H9 (cell line): ENCODE measurements around the gene TMEM235. TPM values are rescaled to one million over a fixed set of nuclear protein-coding genes. Genes with fewer than 3 reads are reported as not detected.
A peak's percentile ranks its signal among the peaks of the same experiment; 100 is the strongest.

ENCODE experiments used
- DNase-seq: peaks from one replicate; pipeline ENCODE4 v3.0.0-alpha.2; 2017
- H2AFZ ChIP-seq: one replicate; pipeline ENCODE4 v1.6.1; 2013; ENCODE audit warnings: mild to moderate bottlenecking, low read length, control low read depth, moderate library complexity
- H2AK5ac ChIP-seq: 2 replicates; pipeline ENCODE4 v1.6.1; 2013; ENCODE audit warnings: low read length, control low read depth, mixed read lengths; ENCODE audit not compliant: insufficient read length
- H2BK120ac ChIP-seq: one replicate; pipeline ENCODE4 v1.6.1; 2013; ENCODE audit warnings: low read depth, mild to moderate bottlenecking, low read length, control low read depth, inconsistent platforms; ENCODE audit not compliant: poor library complexity, severe bottlenecking
- H2BK12ac ChIP-seq: 2 replicates; pipeline ENCODE4 v1.6.1; 2013; ENCODE audit warnings: low read length, control low read depth, mixed read lengths, low read depth; ENCODE audit not compliant: insufficient read length
- H2BK15ac ChIP-seq: 2 replicates; pipeline ENCODE4 v1.6.1; 2013; ENCODE audit warnings: low read depth, low read length, control low read depth
- H2BK20ac ChIP-seq: one replicate; pipeline ENCODE4 v1.6.1; 2013; ENCODE audit warnings: low read depth, mild to moderate bottlenecking, low read length, control low read depth, inconsistent platforms; ENCODE audit not compliant: poor library complexity, severe bottlenecking
- H2BK5ac ChIP-seq: 2 replicates; pipeline ENCODE4 v1.6.1; 2013; ENCODE audit warnings: low read length, control low read depth, mixed read lengths; ENCODE audit not compliant: insufficient read length
- H3K14ac ChIP-seq: 2 replicates; pipeline ENCODE4 v1.6.1; 2013; ENCODE audit warnings: low read length, control low read depth; ENCODE audit not compliant: insufficient read depth
- H3K18ac ChIP-seq: 2 replicates; pipeline ENCODE4 v1.6.1; 2013; ENCODE audit warnings: low read depth, mild to moderate bottlenecking, mixed read lengths, low read length, control low read depth; ENCODE audit not compliant: insufficient read length
- H3K23ac ChIP-seq: 2 replicates; pipeline ENCODE4 v1.6.1; 2013; ENCODE audit warnings: low read length, control low read depth, mixed read lengths, low read depth; ENCODE audit not compliant: insufficient read length
- H3K23me2 ChIP-seq: 2 replicates; pipeline ENCODE4 v1.6.1; 2013; ENCODE audit warnings: low read depth, mild to moderate bottlenecking, mixed read lengths, low read length, control low read depth; ENCODE audit not compliant: insufficient read length, poor library complexity, severe bottlenecking
- H3K27ac ChIP-seq: 2 replicates; pipeline ENCODE4 v1.5.1; 2013; ENCODE audit warnings: low read length, control low read depth, mixed read lengths, low read depth; ENCODE audit not compliant: insufficient read length
- H3K27me3 ChIP-seq: 2 replicates; pipeline ENCODE4 v1.6.1; 2013; ENCODE audit warnings: low read length, control low read depth, inconsistent platforms; ENCODE audit not compliant: insufficient read depth
- H3K4ac ChIP-seq: 2 replicates; pipeline ENCODE4 v1.6.1; 2013; ENCODE audit warnings: low read depth, mild to moderate bottlenecking, control low read depth, inconsistent platforms, low read length, moderate library complexity
- H3K4me1 ChIP-seq: 2 replicates; pipeline ENCODE4 v1.6.1; 2013; ENCODE audit warnings: low read length, control low read depth, inconsistent platforms; ENCODE audit not compliant: insufficient read depth
- H3K4me2 ChIP-seq: 2 replicates; pipeline ENCODE4 v1.6.1; 2013; ENCODE audit warnings: low read length, control low read depth, mixed read lengths; ENCODE audit not compliant: insufficient read length, insufficient read depth
- H3K56ac ChIP-seq: 2 replicates; pipeline ENCODE4 v1.6.1; 2013; ENCODE audit warnings: low read depth, mild to moderate bottlenecking, mixed read lengths, low read length, control low read depth; ENCODE audit not compliant: insufficient read length
- H3K79me1 ChIP-seq: 2 replicates; pipeline ENCODE4 v1.6.1; 2013; ENCODE audit warnings: low read depth, mild to moderate bottlenecking, moderate library complexity, low read length, control low read depth, inconsistent platforms; ENCODE audit not compliant: insufficient read depth, poor library complexity, severe bottlenecking
- H3K79me2 ChIP-seq: 2 replicates; pipeline ENCODE4 v1.6.1; 2013; ENCODE audit warnings: low read length, control low read depth, inconsistent platforms; ENCODE audit not compliant: insufficient read depth
- H3K9ac ChIP-seq: 2 replicates; pipeline ENCODE4 v1.6.1; 2013; ENCODE audit warnings: low read length, control low read depth, mixed read lengths; ENCODE audit not compliant: insufficient read length; ENCODE audit errors: extremely low read depth
- H3K9me3 ChIP-seq: one replicate; pipeline ENCODE4 v1.6.1; 2013; ENCODE audit warnings: low read depth, low read length, inconsistent platforms; ENCODE audit not compliant: control insufficient read depth
- H3T11ph ChIP-seq: one replicate; pipeline ENCODE4 v1.6.1; 2013; ENCODE audit warnings: mild to moderate bottlenecking, low read length, control low read depth, inconsistent platforms
- H4K20me1 ChIP-seq: one replicate; pipeline ENCODE4 v1.6.1; 2013; ENCODE audit not compliant: control insufficient read depth, insufficient read length, insufficient read depth
- H4K5ac ChIP-seq: 2 replicates; pipeline ENCODE4 v1.6.1; 2013; ENCODE audit warnings: low read depth, mild to moderate bottlenecking, mixed read lengths, low read length, control low read depth; ENCODE audit not compliant: insufficient read length
- H4K8ac ChIP-seq: replicated peaks from 2 replicates; pipeline ENCODE4 v1.6.1; 2013; ENCODE audit warnings: low read length, control low read depth, mixed read lengths, low read depth; ENCODE audit not compliant: insufficient read length
- H4K91ac ChIP-seq: 2 replicates; pipeline ENCODE4 v1.6.1; 2013; ENCODE audit warnings: low read depth, mild to moderate bottlenecking, moderate library complexity, mixed read lengths, low read length, control low read depth; ENCODE audit not compliant: insufficient read length
- H3K27ac Mint-ChIP-seq, 3 experiments: 2 replicates in 2 of 3; 3 replicates in 1 of 3; pipeline ENCODE4 v1.8.0; 2020 to 2021; ENCODE audit warnings: mixed read lengths in 3 of 3, mild to moderate bottlenecking in 1 of 3, moderate library complexity in 1 of 3
- H3K27me3 Mint-ChIP-seq: 2 replicates; pipeline ENCODE4 v1.8.0; 2021; ENCODE audit warnings: low read depth, mild to moderate bottlenecking, moderate library complexity, mixed read lengths
- H3K36me3 Mint-ChIP-seq, 3 experiments: 2 replicates in 2 of 3; 3 replicates in 1 of 3; pipeline ENCODE4 v1.8.0; 2020 to 2021; ENCODE audit warnings: low read depth in 3 of 3, mixed read lengths in 3 of 3; ENCODE audit not compliant: insufficient read depth in 1 of 3
- H3K4me1 Mint-ChIP-seq, 2 experiments: 2 replicates each; pipeline ENCODE4 v1.8.0; 2020; ENCODE audit warnings: mixed read lengths in 2 of 2
- H3K4me3 Mint-ChIP-seq, 2 experiments: 2 replicates in 1 of 2; 3 replicates in 1 of 2; pipeline ENCODE4 v1.8.0; 2020 to 2021; ENCODE audit warnings: mild to moderate bottlenecking in 2 of 2, mixed read lengths in 2 of 2, moderate library complexity in 1 of 2
- H3K9me3 Mint-ChIP-seq, 2 experiments: 2 replicates in 1 of 2; 3 replicates in 1 of 2; pipeline ENCODE4 v1.8.0; 2020; ENCODE audit warnings: mild to moderate bottlenecking in 2 of 2, mixed read lengths in 2 of 2, moderate library complexity in 1 of 2
- CTCF ChIP-seq: fragments of 200-600 bp; sonication (generic); conservative IDR thresholded peaks from 3 replicates; pipeline ENCODE4 v1.8.0; 2021; ENCODE audit warnings: antibody characterized with exemption, mild to moderate bottlenecking
- WGBS: extraction: QIAGEN DNeasy Blood & Tissue Kit; methylation state at CpG from one replicate; pipeline ENCODE4 v1.1.7; 2013; ENCODE audit warnings: missing lambda C conversion rate, low lambda C conversion rate, mixed read lengths; ENCODE audit not compliant: insufficient read length; ENCODE audit errors: extremely low coverage; 5-methylcytosine and 5-hydroxymethylcytosine counted together
- total RNA-seq: library from RNA; stranded (reverse); gene quantifications from 2 replicates; pipeline ENCODE4 v1.2.1, GENCODE V29; 2021

The TMEM235 gene
- total RNA-seq, 1 experiment from 2014 or later = 0.28 TPM

GRCh38 chr17:78255953-78256706, 24.7 kb downstream of the TMEM235 start:
- DNase-seq = no peak
- H2AK5ac ChIP-seq = no peak overlapping the region
- peaks cover 1% of the 10 kb centered on the region; the same call in 1 of the 2 replicates for H3K27me3 Mint-ChIP-seq
- H3K4me3 Mint-ChIP-seq = peak overlapping the region in 1 of 2 experiments; percentile 26; a peak in 1 of 5 replicates
- no peak overlapping the region for H2BK12ac ChIP-seq
- H3K23ac ChIP-seq = no peak overlapping the region
- H2BK20ac ChIP-seq = no peak overlapping the region
- no peaks in the 10 kb centered on the region for H3K36me3 Mint-ChIP-seq
- H2BK120ac ChIP-seq = no peak overlapping the region
- H3K14ac ChIP-seq = no peak overlapping the region
- no peak overlapping the region for H4K91ac ChIP-seq
- no peak overlapping the region for H2BK15ac ChIP-seq
- no CpG with 5 or more reads among the region's 14 CpGs for WGBS
- no peak overlapping the region for H2BK5ac ChIP-seq
- H3K79me1 ChIP-seq = no peaks in the 10 kb centered on the region
- H3K4me2 ChIP-seq = no peak overlapping the region
- H3K4me1 ChIP-seq = peaks cover 5% of the 10 kb centered on the region; the same call in 1 of the 2 replicates
- no peak overlapping the region for H3K27ac Mint-ChIP-seq
- no peak overlapping the region for H2AFZ ChIP-seq
- H3K18ac ChIP-seq = no peak overlapping the region
- no peak overlapping the region for H3K27ac ChIP-seq
- H3K27me3 ChIP-seq = no peaks in the 10 kb centered on the region
- H3T11ph ChIP-seq = no peak overlapping the region
- no peak overlapping the region for H4K8ac ChIP-seq
- no peak overlapping the region for H3K9ac ChIP-seq
- H3K9me3 Mint-ChIP-seq = peaks cover 0 to 3% of the 10 kb centered on the region in 2 experiments; a peak in 1 of 5 replicates
- no peak overlapping the region for H3K56ac ChIP-seq
- H4K5ac ChIP-seq = no peak overlapping the region
- peaks cover 19 to 45% of the 10 kb centered on the region in 2 experiments for H3K4me1 Mint-ChIP-seq
- no peaks in the 10 kb centered on the region for H4K20me1 ChIP-seq
- H3K9me3 ChIP-seq = no peaks in the 10 kb centered on the region
- H3K79me2 ChIP-seq = no peaks in the 10 kb centered on the region
- H3K4ac ChIP-seq = no peak overlapping the region
- H3K23me2 ChIP-seq = no peaks in the 10 kb centered on the region
- TF ChIP-seq CTCF = no peak
